Caco-2 (cell line): Measurements from ENCODE around the gene ZNF768. TPM values are rescaled to one million over a fixed set of nuclear protein-coding genes. Genes with fewer than 3 reads are reported as not detected.

Experiments used
- BruUV-seq: library from RNA; stranded (reverse); fragments of 400-500 nt; replicated peaks from 2 replicates; lab custom pipeline; 2021; lab: Mats Ljungman, UMichigan
- CTCF ChIA-PET: fragments of 300-600 bp; sonication (Branson Sonifier 250); formaldehyde crosslinking; loops from one replicate; lab custom pipeline; 2022; ENCODE audit warnings: antibody characterized with exemption; lab: Charles Lee
- POLR2A ChIA-PET: fragments of 300-600 bp; sonication (Branson Sonifier 250); formaldehyde crosslinking; loops from one replicate; lab custom pipeline; 2022; ENCODE audit warnings: antibody characterized with exemption; lab: Charles Lee
- DNase-seq, 2 experiments: peaks; one replicate each; pipeline versions ENCODE4 v3.0.0 to v3.0.0-alpha.2; 2020 to 2022
- H3K27me3 ChIP-seq: replicated peaks from 2 replicates; pipeline ENCODE4 v1.6.0; 2011; ENCODE audit warnings: low read length; ENCODE audit not compliant: control insufficient read depth, insufficient read depth
- H3K36me3 ChIP-seq: 2 replicates; pipeline ENCODE4 v1.5.1; 2011; ENCODE audit warnings: low read length; ENCODE audit not compliant: control insufficient read depth, insufficient read depth
- H3K4me1 ChIP-seq: fragments of 250-450 bp; sonication (Bioruptor Pico); 2 replicates; pipeline ENCODE4 v1.5.1; 2020; ENCODE audit warnings: mild to moderate bottlenecking
- H3K4me3 ChIP-seq: 2 replicates; pipeline ENCODE4 v1.5.1; 2011; ENCODE audit warnings: low read depth, mild to moderate bottlenecking, control low read depth, low read length
- H3K9me3 ChIP-seq: fragments of 250-450 bp; sonication (Bioruptor Pico); 2 replicates; pipeline ENCODE4 v1.5.1; 2020; ENCODE audit warnings: mild to moderate bottlenecking, moderate library complexity
- H3K27ac Mint-ChIP-seq: one replicate; pipeline ENCODE4 v1.8.0; 2022; ENCODE audit warnings: mixed read lengths; ENCODE audit not compliant: unreplicated experiment
- H3K27me3 Mint-ChIP-seq: one replicate; pipeline ENCODE4 v1.8.0; 2022; ENCODE audit warnings: mixed read lengths; ENCODE audit not compliant: insufficient read depth, unreplicated experiment
- H3K36me3 Mint-ChIP-seq: one replicate; pipeline ENCODE4 v1.8.0; 2022; ENCODE audit warnings: mild to moderate bottlenecking, mixed read lengths; ENCODE audit not compliant: insufficient read depth, unreplicated experiment
- H3K4me1 Mint-ChIP-seq: one replicate; pipeline ENCODE4 v1.8.0; 2022; ENCODE audit warnings: low read depth, mixed read lengths; ENCODE audit not compliant: unreplicated experiment
- H3K4me3 Mint-ChIP-seq: one replicate; pipeline ENCODE4 v1.8.0; 2022; ENCODE audit warnings: mild to moderate bottlenecking, moderate library complexity, mixed read lengths; ENCODE audit not compliant: unreplicated experiment
- H3K9me3 Mint-ChIP-seq: one replicate; pipeline ENCODE4 v1.8.0; 2022; ENCODE audit warnings: mixed read lengths; ENCODE audit not compliant: unreplicated experiment
- CTCF ChIP-seq, 2 experiments: fragments of 200-600 bp in 1 of 2; IDR thresholded peaks; 1 replicate in 1 of 2; 2 replicates in 1 of 2; pipeline versions ENCODE4 v1.5.1 to v1.8.0; 2011 to 2022; ENCODE audit warnings: antibody characterized with exemption in 1 of 2, control low read depth in 1 of 2, inconsistent platforms in 1 of 2, low read depth in 1 of 2, low read length in 1 of 2, mild to moderate bottlenecking in 1 of 2, moderate library complexity in 1 of 2; ENCODE audit not compliant: insufficient read depth in 1 of 2, severe bottlenecking in 1 of 2, unreplicated experiment in 1 of 2
- intact Hi-C: fragments of 100-400 bp; cut with micrococcal nuclease; formaldehyde crosslinking; loops from one replicate; pipeline ENCODE4 v1.10.0; 2022; ENCODE audit not compliant: unreplicated experiment
- total RNA-seq: library from RNA; stranded (reverse); gene quantifications from 2 replicates; pipeline ENCODE4 v1.2.3, GENCODE V29; 2022

ZNF768 gene
- total RNA-seq, 1 experiment from 2014 or later: 30.3 TPM

- H3K27ac Mint-ChIP-seq: no peak overlapping the region
- Histone ChIP-seq H3K36me3 (no peaks in the 10 kb centered on the region), H3K4me1 (no peaks in the 10 kb centered on the region), H3K4me3 (no peak overlapping the region), H3K27me3 (no peaks in the 10 kb centered on the region), H3K9me3 (no peaks in the 10 kb centered on the region)
- H3K27me3 Mint-ChIP-seq: no peaks in the 10 kb centered on the region
- BruUV-seq: no TSS peak
- intact Hi-C loops: no loop called here
- POLR2A ChIA-PET: no interaction called here
- no peaks in the 10 kb centered on the region for H3K4me1 Mint-ChIP-seq
- CTCF ChIA-PET: no interaction called here
- no peaks in the 10 kb centered on the region for H3K36me3 Mint-ChIP-seq
- no peak for TF ChIP-seq CTCF (IDR thresholded peaks at IDR 0.05; ENCODE audit: insufficient read depth in 1 of 2, low read depth in 1 of 2, low read length in 1 of 2, severe bottlenecking in 1 of 2, unreplicated experiment in 1 of 2)
- no peaks in the 10 kb centered on the region for H3K9me3 Mint-ChIP-seq
- no peak for DNase-seq
- H3K4me3 Mint-ChIP-seq: no peak overlapping the region
Measured at GRCh38 chr16:30491744-30492308, 34.5 kb downstream of the ZNF768 start.

GRCh38 chr16:30491229-30491628 lies 35.1 kb downstream of the ZNF768 start:
- ChIA-PET CTCF (no interaction called here), POLR2A (no interaction called here)
- Histone ChIP-seq H3K9me3 (no peaks in the 10 kb centered on the region), H3K27me3 (no peaks in the 10 kb centered on the region), H3K4me1 (no peaks in the 10 kb centered on the region), H3K36me3 (no peaks in the 10 kb centered on the region), H3K4me3 (no peak overlapping the region)
- H3K4me3 Mint-ChIP-seq: no peak overlapping the region
- H3K36me3 Mint-ChIP-seq: no peaks in the 10 kb centered on the region
- no peak for DNase-seq
- no peaks in the 10 kb centered on the region for H3K4me1 Mint-ChIP-seq
- H3K9me3 Mint-ChIP-seq: no peaks in the 10 kb centered on the region
- H3K27ac Mint-ChIP-seq: no peak overlapping the region
- no peaks in the 10 kb centered on the region for H3K27me3 Mint-ChIP-seq
- intact Hi-C loops: no loop called here
- no peak for TF ChIP-seq CTCF (IDR thresholded peaks at IDR 0.05; ENCODE audit: insufficient read depth in 1 of 2, low read depth in 1 of 2, low read length in 1 of 2, severe bottlenecking in 1 of 2, unreplicated experiment in 1 of 2)
- BruUV-seq: no TSS peak

- Histone ChIP-seq H3K9me3 (no peaks in the 10 kb centered on the region), H3K4me1 (no peaks in the 10 kb centered on the region), H3K27me3 (no peaks in the 10 kb centered on the region), H3K36me3 (no peaks in the 10 kb centered on the region), H3K4me3 (no peak overlapping the region)
- H3K4me3 Mint-ChIP-seq: no peak overlapping the region
- H3K36me3 Mint-ChIP-seq: no peaks in the 10 kb centered on the region
- H3K27ac Mint-ChIP-seq: no peak overlapping the region
- H3K9me3 Mint-ChIP-seq: no peaks in the 10 kb centered on the region
- no TSS peak for BruUV-seq
- H3K27me3 Mint-ChIP-seq: no peaks in the 10 kb centered on the region
- CTCF ChIA-PET: no interaction called here
- no peaks in the 10 kb centered on the region for H3K4me1 Mint-ChIP-seq
- TF ChIP-seq CTCF (IDR thresholded peaks at IDR 0.05; ENCODE audit: insufficient read depth in 1 of 2, low read depth in 1 of 2, low read length in 1 of 2, severe bottlenecking in 1 of 2, unreplicated experiment in 1 of 2): no peak
- no peak for DNase-seq
- intact Hi-C loops: no loop called here
- POLR2A ChIA-PET: no interaction called here
Measured at GRCh38 chr16:30490210-30490609, 36.2 kb downstream of the ZNF768 start.
